ENCODE data around the gene CACNG4.

GRCh38 chr17:67008101-67008500, 43.6 kb downstream of the CACNG4 start:
- TF ChIP-seq BHLHE40 (IDR thresholded peaks at IDR 0.05; ENCODE audit: low read depth, low read length) (no peak), CTCF (conservative IDR thresholded peaks at IDR 0.05; ENCODE audit: low read depth, low read length) (no peak), MAFK (IDR thresholded peaks at IDR 0.05; ENCODE audit: low read depth, low read length) (no peak), POLR2A (IDR thresholded peaks at IDR 0.05; ENCODE audit: low read depth, low read length) (no peak), ELK1 (IDR thresholded peaks at IDR 0.05; ENCODE audit: borderline replicate concordance, low read depth, low read length) (no peak), RCOR1 (IDR thresholded peaks at IDR 0.05; ENCODE audit: insufficient replicate concordance, low read length) (no peak), RAD21 (IDR thresholded peaks at IDR 0.05; ENCODE audit: low read length) (no peak), SMC3 (IDR thresholded peaks at IDR 0.05; ENCODE audit: low read depth, low read length) (no peak), MXI1 (IDR thresholded peaks at IDR 0.05; ENCODE audit: borderline replicate concordance, low read depth, low read length) (no peak)

All from IMR-90 (cell line).